HG03139 (cell line): ENCODE data around the gene F13A1.

ENCODE experiments used
- ATAC-seq: cut with Tn5 transposase; IDR thresholded peaks from one replicate; pipeline ENCODE4 v1.9.1; 2021; ENCODE audit not compliant: unreplicated experiment

F13A1 gene

GRCh38 chr6:6105472-6106036, 214.9 kb downstream of the F13A1 start:
- no peak for ATAC-seq
